Thyroid gland (tissue), 4 donors: Measurements from ENCODE around the gene FRAS1. TPM values are rescaled to one million over a fixed set of nuclear protein-coding genes. Genes with fewer than 3 reads are reported as not detected.

Experiments
- DNase-seq, 2 donors: peaks; one replicate each; pipeline ENCODE4 v3.0.0-alpha.2; 2019
- H3K27ac ChIP-seq, 3 donors: fragments of 200-600 bp; sonication (generic); 1 replicate in 2 of 3; 2 replicates in 1 of 3; pipeline ENCODE4 v1.5.1; 2016 to 2019; ENCODE audit warnings: mild to moderate bottlenecking in 1 of 3, moderate library complexity in 1 of 3
- H3K27me3 ChIP-seq: fragments of 200-600 bp; sonication (generic); one replicate; pipeline ENCODE4 v1.5.1; 2019
- H3K36me3 ChIP-seq, 2 donors: fragments of 200-600 bp; sonication (generic); one replicate each; pipeline ENCODE4 v1.5.1; 2016 to 2019
- H3K4me1 ChIP-seq, 2 donors: fragments of 200-600 bp; sonication (generic); one replicate each; pipeline ENCODE4 v1.5.1; 2017 to 2019
- H3K4me3 ChIP-seq, 3 donors: fragments of 200-600 bp; sonication (generic); replicated peaks in 1 of 3; 1 replicate in 2 of 3; 2 replicates in 1 of 3; pipeline ENCODE4 v1.5.1; 2016; ENCODE audit warnings: mild to moderate bottlenecking in 1 of 3
- H3K9me3 ChIP-seq: fragments of 200-600 bp; sonication (generic); one replicate; pipeline ENCODE4 v1.5.1; 2017
- CTCF ChIP-seq, 6 experiments: fragments of 200-600 bp in 3 of 6; fragments of 450-650 bp in 3 of 6; sonication (generic) in 3 of 6; IDR thresholded peaks; one replicate each; pipeline ENCODE4 v1.5.1; 2016 to 2019; ENCODE audit warnings: antibody characterized with exemption in 6 of 6, mild to moderate bottlenecking in 2 of 6, inconsistent platforms in 1 of 6, moderate library complexity in 1 of 6
- POLR2A ChIP-seq, 2 donors: fragments of 450-650 bp; IDR thresholded peaks; one replicate each; pipeline ENCODE4 v1.6.1; 2017; ENCODE audit warnings: antibody characterized with exemption in 2 of 2, mild to moderate bottlenecking in 2 of 2, moderate library complexity in 1 of 2
- WGBS, 2 donors: methylation state at CpG; one replicate each; pipeline ENCODE4 v1.1.5; 2017; 5-methylcytosine and 5-hydroxymethylcytosine counted together
- intact Hi-C: fragments of 100-400 bp; cut with DNase I; formaldehyde crosslinking; loops from one replicate; pipeline ENCODE4 v1.15.1; 2023
- total RNA-seq, 4 donors: library from RNA; depleted of rRNA; stranded (reverse); fragments of >200 nt; gene quantifications; one replicate each; pipeline ENCODE4 v1.2.3, GENCODE V29; 2016

FRAS1 gene
- total RNA-seq, 4 donors from 2014 or later: 25.4 to 42.3 (median 31.7) TPM

- Histone ChIP-seq H3K27me3 (no peaks in the 10 kb centered on the region), H3K27ac (no peak overlapping the region), H3K4me3 (no peak overlapping the region), H3K9me3 (no peaks in the 10 kb centered on the region), H3K36me3 (no peaks in the 10 kb centered on the region), H3K4me1 (peaks cover 0 to 4% of the 10 kb centered on the region in 2 donors)
- TF ChIP-seq CTCF (IDR thresholded peaks at IDR 0.05): no peak
- no peak for TF ChIP-seq POLR2A (IDR thresholded peaks at IDR 0.05)
- DNase-seq: no peak
- intact Hi-C loops: no loop called here
- WGBS, 2 donors: 49 to 90% methylated on average over 2 of the region's 2 CpGs
Observed at GRCh38 chr4:78509043-78509442, 451.9 kb downstream of the FRAS1 start.

GRCh38 chr4:78510108-78510507, 453.0 kb downstream of the FRAS1 start:
- TF ChIP-seq CTCF (IDR thresholded peaks at IDR 0.05): no peak
- no peak for TF ChIP-seq POLR2A (IDR thresholded peaks at IDR 0.05)
- no peaks in the 10 kb centered on the region for H3K9me3 ChIP-seq
- peaks cover 0 to 4% of the 10 kb centered on the region in 2 donors for H3K4me1 ChIP-seq
- intact Hi-C loops: loop anchor here (10.0 kb wide), 1 partner anchor 545 kb away; no protein-coding TSS in a partner anchor
- no peaks in the 10 kb centered on the region for H3K36me3 ChIP-seq
- 0 to 71% methylated on average over 1 of the region's 1 CpG for WGBS, 2 donors
- H3K27me3 ChIP-seq: no peaks in the 10 kb centered on the region
- H3K27ac ChIP-seq: no peak overlapping the region
- DNase-seq: no peak
- H3K4me3 ChIP-seq: no peak overlapping the region

- no peak for DNase-seq
- Histone ChIP-seq H3K27ac (no peak overlapping the region), H3K27me3 (no peaks in the 10 kb centered on the region), H3K36me3 (no peaks in the 10 kb centered on the region), H3K4me3 (no peak overlapping the region), H3K9me3 (no peaks in the 10 kb centered on the region), H3K4me1 (peaks cover 0 to 4% of the 10 kb centered on the region in 2 donors)
- 0 to 31% methylated on average over 1 of the region's 1 CpG for WGBS, 2 donors
- TF ChIP-seq CTCF (IDR thresholded peaks at IDR 0.05) (no peak), POLR2A (IDR thresholded peaks at IDR 0.05) (no peak)
- intact Hi-C loops: loop anchor here (10.0 kb wide), 1 partner anchor 546 kb away; no protein-coding TSS in a partner anchor
Observed at GRCh38 chr4:78510681-78511080, 453.6 kb downstream of the FRAS1 start.

GRCh38 chr4:78512357-78512920, 455.3 kb downstream of the FRAS1 start:
- no peaks in the 10 kb centered on the region for H3K27me3 ChIP-seq
- no peaks in the 10 kb centered on the region for H3K9me3 ChIP-seq
- H3K27ac ChIP-seq: peak overlapping the region in 1 of 3 donors; percentile 30
- no peaks in the 10 kb centered on the region for H3K36me3 ChIP-seq
- DNase-seq: peak; percentile 33 to 36
- 58 to 62% methylated on average over 3 of the region's 3 CpGs for WGBS, 2 donors
- no peak for TF ChIP-seq POLR2A (IDR thresholded peaks at IDR 0.05)
- no peak for TF ChIP-seq CTCF (IDR thresholded peaks at IDR 0.05)
- H3K4me1 ChIP-seq: peaks cover 0 to 4% of the 10 kb centered on the region in 2 donors
- intact Hi-C loops: loop anchor here (10.0 kb wide), 1 partner anchor 548 kb away; no protein-coding TSS in a partner anchor
- H3K4me3 ChIP-seq: no peak overlapping the region

- H3K4me1 ChIP-seq: peaks cover 0 to 4% of the 10 kb centered on the region in 2 donors
- no peaks in the 10 kb centered on the region for H3K27me3 ChIP-seq
- no peak overlapping the region for H3K27ac ChIP-seq
- TF ChIP-seq CTCF (IDR thresholded peaks at IDR 0.05): no peak
- TF ChIP-seq POLR2A (IDR thresholded peaks at IDR 0.05): no peak
- intact Hi-C loops: loop anchor here (10.0 kb wide), 1 partner anchor 549 kb away; no protein-coding TSS in a partner anchor
- no peak overlapping the region for H3K4me3 ChIP-seq
- no peak for DNase-seq
- H3K36me3 ChIP-seq: no peaks in the 10 kb centered on the region
- no peaks in the 10 kb centered on the region for H3K9me3 ChIP-seq
- 84 to 87% methylated on average over 3 of the region's 3 CpGs for WGBS, 2 donors
Observed at GRCh38 chr4:78513411-78513975, 456.4 kb downstream of the FRAS1 start.
